Measurements from ENCODE around the gene INTS4. TPM values are rescaled to one million over a fixed set of nuclear protein-coding genes. Genes with fewer than 3 reads are reported as not detected.

The INTS4 gene
- total and polyA plus RNA-seq, 2 of the 4 experiments (the other 2 are of a cell fraction), result 24.0 to 52.5 TPM

DNA sequence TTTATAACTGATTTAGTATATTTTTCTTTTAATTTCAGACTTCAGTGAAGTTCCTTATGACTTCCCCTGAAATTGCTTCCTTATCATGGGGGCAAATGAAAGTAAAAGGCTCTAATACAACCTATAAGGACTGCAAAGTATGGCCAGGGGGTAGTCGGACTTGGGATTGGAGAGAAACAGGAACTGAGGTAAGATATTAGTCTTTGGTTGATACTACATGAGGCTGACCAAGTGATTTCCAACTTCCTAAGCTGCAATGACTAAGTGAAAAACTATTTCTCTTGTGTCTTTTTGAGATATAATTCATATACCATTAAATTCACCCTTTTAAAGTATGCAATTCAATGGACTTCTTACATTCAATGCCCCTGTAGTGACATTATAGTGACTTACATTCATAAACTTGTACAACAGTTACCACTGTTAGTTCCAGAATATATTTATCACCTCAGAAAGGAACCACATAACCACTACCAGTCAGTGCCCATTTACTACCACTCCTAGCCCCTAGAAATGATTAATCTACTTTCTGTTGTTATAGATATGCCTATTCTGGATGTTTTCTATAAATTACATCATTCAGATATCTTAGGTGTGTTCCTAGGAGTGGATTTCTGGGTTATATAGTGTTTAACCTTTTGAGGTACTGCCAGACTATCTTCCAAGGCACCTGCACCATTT lies 151.9 kb downstream of the INTS4 start:
- Histone ChIP-seq H3K36me3 (ENCODE audit: control insufficient read depth, insufficient read depth, low read length) (peaks cover 11% of the 10 kb centered on the region), H3K4me2 (ENCODE audit: low read depth, low read length) (no peak overlapping the region), H3K9ac (ENCODE audit: low read depth, low read length) (no peak overlapping the region), H3K27me3 (ENCODE audit: control insufficient read depth, insufficient read depth, low read length) (no peaks in the 10 kb centered on the region), H4K8ac (ENCODE audit: low read depth in 2 of 2, low read length in 2 of 2) (no peak overlapping the region), H2BK5ac (ENCODE audit: low read depth, low read length, poor library complexity, severe bottlenecking) (no peak overlapping the region), H4K91ac (ENCODE audit: insufficient read depth, low read depth, low read length) (no peak overlapping the region), H3K23ac (ENCODE audit: low read depth, low read length) (peak overlapping the region; percentile 29; the same call in 1 of the 2 replicates), H4K5ac (ENCODE audit: low read depth, low read length) (no peak overlapping the region), H3K14ac (replicated peaks; ENCODE audit: low read depth, low read length) (no peak overlapping the region), H2BK120ac (ENCODE audit: low read depth, low read length) (no peak overlapping the region), H3K56ac (ENCODE audit: extremely low read depth, insufficient read depth, low read length) (no peak overlapping the region), H2AFZ (replicated peaks; ENCODE audit: low read length, poor library complexity) (no peak overlapping the region), H3K79me1 (ENCODE audit: low read depth in 1 of 2, low read length in 2 of 2) (peaks cover 0 to 3% of the 10 kb centered on the region in 2 experiments; a peak in 2 of 4 replicates), H2BK15ac (ENCODE audit: low read depth, low read length) (no peak overlapping the region), H2AK5ac (ENCODE audit: low read depth, low read length) (no peak overlapping the region), H2AK9ac (replicated peaks; ENCODE audit: low read depth, low read length, poor library complexity) (no peak overlapping the region), H2BK20ac (ENCODE audit: low read depth, low read length) (no peak overlapping the region), H4K20me1 (ENCODE audit: insufficient read depth, low read length) (no peaks in the 10 kb centered on the region), H3K4me3 (ENCODE audit: insufficient read depth, low read depth, low read length) (no peak overlapping the region), H3K9me3 (ENCODE audit: control insufficient read depth, insufficient read depth, low read length) (peaks cover 2% of the 10 kb centered on the region; the same call in 1 of the 2 replicates), H3K9me1 (ENCODE audit: insufficient read depth, low read length) (no peaks in the 10 kb centered on the region), H3K27ac (ENCODE audit: insufficient read depth, low read length) (no peak overlapping the region), H3K4ac (ENCODE audit: low read depth, low read length) (no peak overlapping the region), H3K4me1 (ENCODE audit: control insufficient read depth, insufficient read depth, low read length) (no peaks in the 10 kb centered on the region), H3K18ac (ENCODE audit: low read depth, low read length) (no peak overlapping the region)
- DNase-seq (peak; percentile 53), ATAC-seq (ENCODE audit: low read depth) (peak; percentile 54)
- ChIA-PET CTCF (no interaction called here), POLR2A (ENCODE audit: unreplicated experiment) (no interaction called here)
- no TSS peak for BruUV-seq (replicated peaks)
- no peak for TF ChIP-seq RCOR1 (IDR thresholded peaks at IDR 0.05; ENCODE audit: insufficient replicate concordance, low read length)
- no peak for TF ChIP-seq BHLHE40 (IDR thresholded peaks at IDR 0.05; ENCODE audit: low read depth, low read length)
- in situ Hi-C loops (cut with MboI; ENCODE audit: low sequenced_read_pairs) (no loop called here), intact Hi-C loops (cut with micrococcal nuclease) (no loop called here), dilution Hi-C loops (cut with HindIII; ENCODE audit: low sequenced_read_pairs, unreplicated experiment) (no loop called here)
- no CpG with 5 or more reads among the region's 1 CpG for WGBS, 2 experiments (ENCODE audit: extremely low coverage in 2 of 2, insufficient read length in 1 of 2)

All from IMR-90 (cell line).